ENCODE results near the gene HTR1B.
A peak's percentile ranks its signal among the peaks of the same experiment; 100 is the strongest.

The HTR1B gene

GRCh38 chr6:77463308-77463860, at the start of gene HTR1B:
Gene HTR1B, minus strand, starts transcription at chr6:77463491. Its CDS starts 88 bp downstream, at chr6:77463403.
- no peak for DNase-seq

- DNase-seq: no peak
Observed at GRCh38 chr6:77512554-77512953, 49.3 kb upstream of the HTR1B start.

GRCh38 chr6:77511860-77512259, 48.6 kb upstream of the HTR1B start:
- no peak for DNase-seq

GRCh38 chr6:77502981-77503380, 39.7 kb upstream of the HTR1B start:
- DNase-seq: no peak

GRCh38 chr6:77492530-77492929, 29.2 kb upstream of the HTR1B start:
- DNase-seq: no peak

- DNase-seq: no peak
Observed at GRCh38 chr6:77487808-77488425, 24.6 kb upstream of the HTR1B start.

GRCh38 chr6:77482981-77483380, 19.7 kb upstream of the HTR1B start:
- DNase-seq: no peak

- DNase-seq: no peak
Observed at GRCh38 chr6:77474973-77475372, 11.7 kb upstream of the HTR1B start.

- DNase-seq: peak; percentile 5
Observed at GRCh38 chr6:77474286-77474956, 11.1 kb upstream of the HTR1B start.

- DNase-seq: no peak
Observed at GRCh38 chr6:77470983-77471382, 7.7 kb upstream of the HTR1B start.

GRCh38 chr6:77468939-77469338, 5.6 kb upstream of the HTR1B start:
- DNase-seq: no peak

GRCh38 chr6:77466451-77467437, 3.5 kb upstream of the HTR1B start:
- peak; percentile 6 for DNase-seq

- peak; percentile 47 for DNase-seq
Observed at GRCh38 chr6:77466055-77466450, 2.8 kb upstream of the HTR1B start.

GRCh38 chr6:77464495-77464867, 1.2 kb upstream of the HTR1B start:
- no peak for DNase-seq

GRCh38 chr6:77463861-77464494, 687 bp upstream of the HTR1B start:
- no peak for DNase-seq

GRCh38 chr6:77462359-77463307, 658 bp downstream of the HTR1B start:
- no peak for DNase-seq

GRCh38 chr6:77461796-77462195, 1.5 kb downstream of the HTR1B start:
- DNase-seq: no peak

GRCh38 chr6:77458421-77458820, 4.9 kb downstream of the HTR1B start:
- no peak for DNase-seq

- peak; percentile 32 for DNase-seq
Observed at GRCh38 chr6:77457720-77458349, 5.5 kb downstream of the HTR1B start.

GRCh38 chr6:77456531-77457248, 6.6 kb downstream of the HTR1B start:
- DNase-seq: no peak
